H1 (cell line): ENCODE measurements around the gene OR56A3. TPM values are rescaled to one million over a fixed set of nuclear protein-coding genes. Genes with fewer than 3 reads are reported as not detected.

Source experiments
- CTCF ChIA-PET: fragments of 300-600 bp; sonication (Branson Sonifier 250); formaldehyde crosslinking; loops from one replicate; lab custom pipeline; 2021; ENCODE audit not compliant: partially characterized antibody; lab: Charles Lee
- POLR2A ChIA-PET: fragments of 300-600 bp; sonication (Branson Sonifier 250); formaldehyde crosslinking; loops from one replicate; lab custom pipeline; 2021; ENCODE audit warnings: inconsistent platforms; ENCODE audit not compliant: partially characterized antibody; lab: Charles Lee
- DNase-seq, 2 experiments: peaks; one replicate each; pipeline versions ENCODE4 v3.0.0 to v3.0.0-alpha.2; 2010 to 2022; ENCODE audit warnings: low spot score in 2 of 2, low read depth in 1 of 2, mixed read lengths in 1 of 2
- FAIRE-seq: peaks from 2 replicates; lab custom pipeline; 2011; peaks lifted over from hg19 to GRCh38; lab: Jason Lieb, UNC
- H2AFZ ChIP-seq: 2 replicates; pipeline ENCODE4 v1.8.1; 2012; ENCODE audit warnings: low read length, inconsistent platforms
- H2AK5ac ChIP-seq: 2 replicates; pipeline ENCODE4 v1.6.1; 2013; ENCODE audit warnings: low read depth, low read length
- H2BK120ac ChIP-seq: replicated peaks from 2 replicates; pipeline ENCODE3; 2013; ENCODE audit warnings: low read depth, low read length, inconsistent platforms
- H2BK12ac ChIP-seq: 2 replicates; pipeline ENCODE4 v1.6.1; 2013; ENCODE audit warnings: low read depth, low read length
- H2BK15ac ChIP-seq: 2 replicates; pipeline ENCODE4 v1.6.1; 2013; ENCODE audit warnings: low read length
- H2BK20ac ChIP-seq: 2 replicates; pipeline ENCODE4 v1.6.1; 2013; ENCODE audit warnings: low read length
- H2BK5ac ChIP-seq: 2 replicates; pipeline ENCODE4 v1.6.1; 2013; ENCODE audit warnings: low read depth, low read length
- H3K14ac ChIP-seq: 2 replicates; pipeline ENCODE4 v1.6.1; 2013; ENCODE audit warnings: inconsistent platforms; ENCODE audit not compliant: insufficient read length
- H3K18ac ChIP-seq: 2 replicates; pipeline ENCODE4 v1.6.1; 2013; ENCODE audit warnings: low read length; ENCODE audit errors: extremely low read depth
- H3K23ac ChIP-seq: 2 replicates; pipeline ENCODE4 v1.6.1; 2013; ENCODE audit warnings: inconsistent platforms; ENCODE audit not compliant: insufficient read length
- H3K23me2 ChIP-seq: 2 replicates; pipeline ENCODE4 v1.6.1; 2013; ENCODE audit warnings: low read depth, low read length
- H3K27ac ChIP-seq: 2 replicates; pipeline ENCODE4 v1.6.1; 2011; ENCODE audit warnings: low read depth, low read length, inconsistent platforms
- H3K27me3 ChIP-seq, 4 experiments: replicated peaks in 1 of 4; 1 replicate in 1 of 4; 2 replicates in 3 of 4; pipeline versions ENCODE4 v1.6.1 to v1.8.1; 2011 to 2013; ENCODE audit warnings: low read length in 3 of 4, mild to moderate bottlenecking in 3 of 4, inconsistent platforms in 2 of 4, mixed read lengths in 2 of 4, moderate library complexity in 1 of 4; ENCODE audit not compliant: control insufficient read depth in 3 of 4, insufficient read depth in 3 of 4; ENCODE audit errors: extremely low read depth in 1 of 4
- H3K36me3 ChIP-seq, 4 experiments: 2 replicates each; pipeline versions ENCODE4 v1.6.1 to v1.8.1; 2011 to 2013; ENCODE audit warnings: mild to moderate bottlenecking in 4 of 4, low read length in 3 of 4, moderate library complexity in 2 of 4, control low read depth in 1 of 4, inconsistent platforms in 1 of 4; ENCODE audit not compliant: insufficient read depth in 4 of 4, control insufficient read depth in 2 of 4
- H3K4ac ChIP-seq: replicated peaks from 2 replicates; pipeline ENCODE3; 2013; ENCODE audit warnings: low read length, low read depth, mixed read lengths, inconsistent platforms; ENCODE audit not compliant: insufficient read length
- H3K4me1 ChIP-seq, 4 experiments: replicated peaks in 1 of 4; 1 replicate in 1 of 4; 2 replicates in 3 of 4; pipeline versions ENCODE4 v1.6.1 to v1.8.1; 2011 to 2013; ENCODE audit warnings: low read length in 3 of 4, inconsistent platforms in 2 of 4, mixed read lengths in 1 of 4; ENCODE audit not compliant: insufficient read depth in 4 of 4, control insufficient read depth in 3 of 4
- H3K4me2 ChIP-seq, 2 experiments: 2 replicates each; pipeline versions ENCODE4 v1.6.1 to v1.8.1; 2011 to 2013; ENCODE audit warnings: low read depth in 2 of 2, low read length in 2 of 2, control low read depth in 1 of 2, inconsistent platforms in 1 of 2, mild to moderate bottlenecking in 1 of 2; ENCODE audit not compliant: insufficient read depth in 1 of 2
- H3K4me3 ChIP-seq, 4 experiments: fragments of 200-600, 300-600 bp in 1 of 4; sonication (generic), shearing (Covaris generic), sonication (Bioruptor Twin) in 1 of 4; 2 replicates each; pipeline versions ENCODE4 v1.5.1 to v1.8.1; 2011 to 2016; ENCODE audit warnings: low read length in 4 of 4, low read depth in 3 of 4, control low read depth in 2 of 4, inconsistent platforms in 2 of 4, mild to moderate bottlenecking in 2 of 4, mixed read lengths in 1 of 4, moderate library complexity in 1 of 4; ENCODE audit not compliant: insufficient read depth in 2 of 4; ENCODE audit errors: extremely low read depth in 1 of 4
- H3K56ac ChIP-seq: replicated peaks from 2 replicates; pipeline ENCODE3; 2013; ENCODE audit warnings: low read depth, mild to moderate bottlenecking, mixed read lengths, low read length, inconsistent platforms; ENCODE audit not compliant: insufficient read length
- H3K79me1 ChIP-seq: 2 replicates; pipeline ENCODE4 v1.6.1; 2013; ENCODE audit warnings: low read depth, low read length, control low read depth
- H3K79me2 ChIP-seq, 2 experiments: 2 replicates each; pipeline versions ENCODE4 v1.6.1 to v1.8.1; 2012 to 2013; ENCODE audit warnings: low read length in 2 of 2, mild to moderate bottlenecking in 2 of 2, inconsistent platforms in 1 of 2; ENCODE audit not compliant: insufficient read depth in 2 of 2, control insufficient read depth in 1 of 2
- H3K9ac ChIP-seq, 4 experiments: replicated peaks in 1 of 4; 1 replicate in 1 of 4; 2 replicates in 3 of 4; pipeline versions ENCODE4 v1.6.1 to v1.8.1; 2011 to 2013; ENCODE audit warnings: low read depth in 3 of 4, low read length in 3 of 4, control low read depth in 2 of 4, mild to moderate bottlenecking in 2 of 4, moderate library complexity in 2 of 4, inconsistent platforms in 1 of 4; ENCODE audit errors: extremely low read depth in 1 of 4
- H3K9me3 ChIP-seq, 2 experiments: 2 replicates each; pipeline versions ENCODE4 v1.6.1 to v1.8.1; 2012 to 2013; ENCODE audit warnings: mild to moderate bottlenecking in 2 of 2, moderate library complexity in 2 of 2, control low read depth in 1 of 2, inconsistent platforms in 1 of 2, low read depth in 1 of 2, low read length in 1 of 2, mixed read lengths in 1 of 2; ENCODE audit not compliant: insufficient read depth in 2 of 2
- H4K20me1 ChIP-seq, 2 experiments: replicated peaks in 1 of 2; 2 replicates each; pipeline versions ENCODE3 to v1.8.1; 2011 to 2013; ENCODE audit warnings: inconsistent platforms in 2 of 2, low read length in 2 of 2, mild to moderate bottlenecking in 1 of 2; ENCODE audit not compliant: insufficient read depth in 2 of 2, control insufficient read depth in 1 of 2
- H4K5ac ChIP-seq: 2 replicates; pipeline ENCODE4 v1.6.1; 2013; ENCODE audit warnings: low read length, low read depth, mixed read lengths, inconsistent platforms; ENCODE audit not compliant: insufficient read length
- H4K8ac ChIP-seq: 2 replicates; pipeline ENCODE4 v1.8.0; 2013; ENCODE audit warnings: mild to moderate bottlenecking, moderate library complexity, low read length, inconsistent platforms; ENCODE audit not compliant: insufficient read depth; ENCODE audit errors: extremely low read depth
- H4K91ac ChIP-seq: replicated peaks from 2 replicates; pipeline ENCODE3; 2013; ENCODE audit warnings: low read length, mixed read lengths, inconsistent platforms; ENCODE audit not compliant: insufficient read length
- ATF3 ChIP-seq: IDR thresholded peaks from 2 replicates; pipeline ENCODE4 v1.6.1; 2011; ENCODE audit warnings: low read depth, mild to moderate bottlenecking, low read length; ENCODE audit not compliant: insufficient read depth
- CBX5 ChIP-seq: fragments of 300-800, 300-1000 bp; sonication (generic); IDR thresholded peaks from 2 replicates; pipeline ENCODE4 v1.7.1; 2016; ENCODE audit warnings: antibody characterized with exemption, low read length, low read depth
- NANOG ChIP-seq: IDR thresholded peaks from 2 replicates; pipeline ENCODE4 v1.6.1; 2011; ENCODE audit warnings: low read length, low read depth, mild to moderate bottlenecking, inconsistent platforms; ENCODE audit not compliant: insufficient read depth, poor library complexity, severe bottlenecking
- SIRT6 ChIP-seq: IDR thresholded peaks from one replicate; pipeline ENCODE4 v1.7.1; 2012; ENCODE audit warnings: low read length, inconsistent platforms
- SP4 ChIP-seq: IDR thresholded peaks from 2 replicates; pipeline ENCODE4 v1.6.1; 2012; ENCODE audit warnings: low read length, inconsistent platforms
- TAF7 ChIP-seq: optimal IDR thresholded peaks from 2 replicates; pipeline ENCODE3; 2011; ENCODE audit warnings: low read depth, mild to moderate bottlenecking, inconsistent platforms, low read length, moderate library complexity, borderline replicate concordance
- TCF12 ChIP-seq: IDR thresholded peaks from 2 replicates; pipeline ENCODE4 v1.6.1; 2011; ENCODE audit warnings: low read depth, mild to moderate bottlenecking, low read length
- YY1 ChIP-seq: IDR thresholded peaks from 2 replicates; pipeline ENCODE4 v1.6.1; 2011; ENCODE audit warnings: low read depth, mild to moderate bottlenecking, low read length
- polyA plus RNA-seq, 7 experiments: library from polyadenylated mRNA; depleted of rRNA in 3 of 7; stranded (reverse) in 5 of 7; unstranded in 2 of 7; fragments of >200 nt in 5 of 7; fragments of 200-250 nt in 2 of 7; gene quantifications; 1 replicate in 5 of 7; 2 replicates in 1 of 7; 4 replicates in 1 of 7; pipeline versions ENCODE4 v1.2.1 to v1.2.3, GENCODE V29; 2011 to 2013; ENCODE audit warnings: missing spikeins in 2 of 7, mixed read lengths in 2 of 7
- total RNA-seq: library from RNA; stranded (reverse); fragmentation: NEBNext Ultra II Directional; extraction: Animal tissue kit (Norgen Biotek cat#: 25700); gene quantifications from 2 replicates; pipeline ENCODE4 v1.2.1, GENCODE V29; 2021

The OR56A3 gene
- total and polyA plus RNA-seq, 2 of the 8 experiments (the other 6 are each of a cell fraction or from before 2014, with no cell fraction given), result not detected

GRCh38 chr11:5923427-5923776, 18.6 kb upstream of the OR56A3 start:
- Histone ChIP-seq H2BK15ac (no peak overlapping the region), H3K27me3 (no peaks in the 10 kb centered on the region), H2AK5ac (no peak overlapping the region), H4K8ac (no peak overlapping the region), H4K5ac (no peak overlapping the region), H4K91ac (no peak overlapping the region), H3K4ac (no peak overlapping the region), H2BK120ac (no peak overlapping the region), H3K4me2 (no peak overlapping the region), H3K4me1 (no peaks in the 10 kb centered on the region), H2BK20ac (no peak overlapping the region), H3K18ac (no peak overlapping the region), H3K56ac (no peak overlapping the region), H3K27ac (no peak overlapping the region), H3K23ac (no peak overlapping the region), H4K20me1 (no peaks in the 10 kb centered on the region), H2AFZ (no peak overlapping the region), H2BK5ac (no peak overlapping the region), H3K79me2 (no peaks in the 10 kb centered on the region), H3K4me3 (no peak overlapping the region), H3K79me1 (no peaks in the 10 kb centered on the region), H3K9me3 (peaks cover 0 to under 1% of the 10 kb centered on the region in 2 experiments; a peak in 2 of 4 replicates), H3K36me3 (no peaks in the 10 kb centered on the region), H3K23me2 (no peaks in the 10 kb centered on the region), H3K14ac (no peak overlapping the region), H2BK12ac (no peak overlapping the region), H3K9ac (no peak overlapping the region)
- POLR2A ChIA-PET, result no interaction called here
- FAIRE-seq (no peak), DNase-seq (no peak)
- CTCF ChIA-PET, result interaction anchor here (1.3 to 1.4 kb wide), 2 partner anchors 16 to 335 kb away, joined by 3 to 4 read pairs; no protein-coding TSS in a partner anchor
- TF ChIP-seq SIRT6 (no peak), SP4 (no peak), CBX5 (no peak), ATF3 (no peak), YY1 (no peak), TCF12 (no peak), NANOG (no peak), TAF7 (no peak)
